Measurements from ENCODE around the gene PRKCI.
A peak's percentile ranks its signal among the peaks of the same experiment; 100 is the strongest.
"Not testable (repeated sequence)": the region's sequence is repeated elsewhere in the genome, so short reads cannot be mapped to it uniquely, and the experiment has no call there.

Gene PRKCI

GRCh38 chr3:170322566-170323269 lies 100.5 kb downstream of the PRKCI start:
- H3K36me3 ChIP-seq: no peaks in the 10 kb centered on the region
- no peak overlapping the region for H3K27ac ChIP-seq
- no peaks in the 10 kb centered on the region for H4K20me1 ChIP-seq
- no peaks in the 10 kb centered on the region for H3K27me3 ChIP-seq
- peaks cover 0 to 11% (median 8%) of the 10 kb centered on the region in 10 experiments; a peak in 17 of 20 replicates for H3K4me1 ChIP-seq
- no peak overlapping the region for H3K4me3 ChIP-seq
- H3K9me3 ChIP-seq (replicated peaks in 1 of 11): peaks cover 10 to 26% (median 20%) of the 10 kb centered on the region in 11 experiments
- no peak for TF ChIP-seq Cebpa-rat (IDR thresholded peaks at IDR 0.05)
- no peak overlapping the region for H3K4me2 ChIP-seq
- H3K9ac ChIP-seq: no peak overlapping the region

GRCh38 chr3:170323331-170323730 lies 101.1 kb downstream of the PRKCI start:
- no peak overlapping the region for H3K4me3 ChIP-seq
- H3K9me3 ChIP-seq (replicated peaks in 1 of 11): peaks cover 16 to 32% (median 26%) of the 10 kb centered on the region in 11 experiments
- no peak overlapping the region for H3K27ac ChIP-seq
- H3K27me3 ChIP-seq: no peaks in the 10 kb centered on the region
- no peaks in the 10 kb centered on the region for H4K20me1 ChIP-seq
- TF ChIP-seq Cebpa-rat (IDR thresholded peaks at IDR 0.05): no peak
- H3K4me2 ChIP-seq: no peak overlapping the region
- peaks cover 0 to 11% (median 8%) of the 10 kb centered on the region in 10 experiments; a peak in 17 of 20 replicates for H3K4me1 ChIP-seq
- H3K9ac ChIP-seq: no peak overlapping the region
- H3K36me3 ChIP-seq: no peaks in the 10 kb centered on the region

GRCh38 chr3:170324962-170325361 lies 102.7 kb downstream of the PRKCI start:
- H3K9ac ChIP-seq: no peak overlapping the region
- no peaks in the 10 kb centered on the region for H4K20me1 ChIP-seq
- H3K4me3 ChIP-seq: no peak overlapping the region
- no peak for TF ChIP-seq Cebpa-rat (IDR thresholded peaks at IDR 0.05)
- H3K4me1 ChIP-seq: peaks cover 0 to 11% (median 8%) of the 10 kb centered on the region in 10 experiments; a peak in 17 of 20 replicates
- peaks cover 19 to 32% (median 24%) of the 10 kb centered on the region in 11 experiments for H3K9me3 ChIP-seq (replicated peaks in 1 of 11)
- H3K27ac ChIP-seq: no peak overlapping the region
- H3K27me3 ChIP-seq: no peaks in the 10 kb centered on the region
- no peaks in the 10 kb centered on the region for H3K36me3 ChIP-seq
- no peak overlapping the region for H3K4me2 ChIP-seq

GRCh38 chr3:170327040-170327808 lies 105.0 kb downstream of the PRKCI start:
- Histone ChIP-seq H3K4me1 (peaks cover 0 to 18% (median 1%) of the 10 kb centered on the region in 10 experiments; a peak in 6 of 20 replicates), H3K27ac (no peak overlapping the region), H4K20me1 (no peaks in the 10 kb centered on the region), H3K9me3 (replicated peaks in 1 of 11) (peaks cover 19 to 29% (median 24%) of the 10 kb centered on the region in 11 experiments), H3K36me3 (no peaks in the 10 kb centered on the region), H3K4me3 (no peak overlapping the region), H3K9ac (no peak overlapping the region), H3K27me3 (no peaks in the 10 kb centered on the region), H3K4me2 (no peak overlapping the region)
- no peak for TF ChIP-seq Cebpa-rat (IDR thresholded peaks at IDR 0.05)

GRCh38 chr3:170327868-170328548 lies 105.8 kb downstream of the PRKCI start:
- not testable (repeated sequence) for H3K27me3 ChIP-seq

GRCh38 chr3:170330366-170330765 lies 108.1 kb downstream of the PRKCI start:
- Histone ChIP-seq H4K20me1 (no peaks in the 10 kb centered on the region), H3K27ac (no peak overlapping the region), H3K9ac (no peak overlapping the region), H3K4me2 (peak overlapping the region in 2 of 11 experiments; percentile 34 to 39; a peak in 2 of 22 replicates), H3K4me1 (peaks cover 0 to 18% (median 1%) of the 10 kb centered on the region in 10 experiments; a peak in 6 of 20 replicates), H3K9me3 (replicated peaks in 1 of 11) (peaks cover 19 to 33% (median 25%) of the 10 kb centered on the region in 11 experiments), H3K36me3 (no peaks in the 10 kb centered on the region), H3K27me3 (no peaks in the 10 kb centered on the region), H3K4me3 (no peak overlapping the region)
- TF ChIP-seq Cebpa-rat (IDR thresholded peaks at IDR 0.05): no peak

More at GRCh38 chr3:170327868-170328548, 105.8 kb downstream of the PRKCI start:
- not testable (repeated sequence) for H3K4me3 ChIP-seq, H3K36me3 ChIP-seq, H4K20me1 ChIP-seq, H3K4me2 ChIP-seq, H3K9ac ChIP-seq, H3K27ac ChIP-seq
- Histone ChIP-seq H3K4me1 (peaks cover 0 to 18% (median 1%) of the 10 kb centered on the region in 10 experiments; a peak in 6 of 20 replicates), H3K9me3 (replicated peaks in 1 of 11) (peaks cover 19 to 29% (median 24%) of the 10 kb centered on the region in 11 experiments)

GRCh38 chr3:170331143-170331542 lies 108.9 kb downstream of the PRKCI start:
- Histone ChIP-seq H3K9ac (no peak overlapping the region), H3K36me3 (no peaks in the 10 kb centered on the region), H4K20me1 (no peaks in the 10 kb centered on the region), H3K4me3 (no peak overlapping the region), H3K27me3 (no peaks in the 10 kb centered on the region), H3K27ac (no peak overlapping the region), H3K4me1 (peaks cover 0 to 17% (median 1%) of the 10 kb centered on the region in 10 experiments; a peak in 6 of 20 replicates), H3K9me3 (replicated peaks in 1 of 11) (peaks cover 19 to 34% (median 25%) of the 10 kb centered on the region in 11 experiments), H3K4me2 (no peak overlapping the region)
- no peak for TF ChIP-seq Cebpa-rat (IDR thresholded peaks at IDR 0.05)

- no peaks in the 10 kb centered on the region for H3K4me1 ChIP-seq
- H4K20me1 ChIP-seq: no peaks in the 10 kb centered on the region
- H3K9me3 ChIP-seq (replicated peaks in 1 of 11): peaks cover 38 to 66% (median 50%) of the 10 kb centered on the region in 11 experiments
- TF ChIP-seq Cebpa-rat (IDR thresholded peaks at IDR 0.05): no peak
- no peak overlapping the region for H3K4me2 ChIP-seq
- no peak overlapping the region for H3K4me3 ChIP-seq
- H3K27me3 ChIP-seq: no peaks in the 10 kb centered on the region
- H3K9ac ChIP-seq: no peak overlapping the region
- H3K27ac ChIP-seq: no peak overlapping the region
- peaks cover 0 to 7% (median 0%) of the 10 kb centered on the region in 11 experiments; a peak in 2 of 22 replicates for H3K36me3 ChIP-seq
These were observed 115.2 kb downstream of the PRKCI start for GRCh38 chr3:170337420-170337819.

Data from BLaER1 treated with 17β-estradiol and CSF1 and Interleukin-3, amounts not matched to agents 10 nM and 100 nM (cell line).